ENCODE measurements around the gene SEL1L.

- TF ChIP-seq REST (IDR thresholded peaks at IDR 0.05; ENCODE audit: insufficient read depth in 1 of 2, low read depth in 2 of 2, low read length in 2 of 2) (no peak), POLR2AphosphoS5 (IDR thresholded peaks at IDR 0.05; ENCODE audit: low read depth, low read length) (no peak), SIN3A (IDR thresholded peaks at IDR 0.05; ENCODE audit: borderline replicate concordance, insufficient read depth, low read length) (no peak), TAF1 (IDR thresholded peaks at IDR 0.05; ENCODE audit: borderline replicate concordance, insufficient read depth, low read length) (no peak)
Measured at GRCh38 chr14:81511111-81511904, 22.3 kb downstream of the SEL1L start.

All from PFSK-1 (cell line).